HUDEP-2 (cell line): Measurements from ENCODE around the gene PIGS.
"Not testable (repeated sequence)": the region's sequence is repeated elsewhere in the genome, so short reads cannot be mapped to it uniquely, and the experiment has no call there.

Experiments used
- DNase-seq, 76 experiments: peaks; one replicate each; lab custom pipeline; 2025; ENCODE audit not compliant: unreplicated experiment in 76 of 76; lab: John Stamatoyannopoulos, UW

PIGS gene

DNA sequence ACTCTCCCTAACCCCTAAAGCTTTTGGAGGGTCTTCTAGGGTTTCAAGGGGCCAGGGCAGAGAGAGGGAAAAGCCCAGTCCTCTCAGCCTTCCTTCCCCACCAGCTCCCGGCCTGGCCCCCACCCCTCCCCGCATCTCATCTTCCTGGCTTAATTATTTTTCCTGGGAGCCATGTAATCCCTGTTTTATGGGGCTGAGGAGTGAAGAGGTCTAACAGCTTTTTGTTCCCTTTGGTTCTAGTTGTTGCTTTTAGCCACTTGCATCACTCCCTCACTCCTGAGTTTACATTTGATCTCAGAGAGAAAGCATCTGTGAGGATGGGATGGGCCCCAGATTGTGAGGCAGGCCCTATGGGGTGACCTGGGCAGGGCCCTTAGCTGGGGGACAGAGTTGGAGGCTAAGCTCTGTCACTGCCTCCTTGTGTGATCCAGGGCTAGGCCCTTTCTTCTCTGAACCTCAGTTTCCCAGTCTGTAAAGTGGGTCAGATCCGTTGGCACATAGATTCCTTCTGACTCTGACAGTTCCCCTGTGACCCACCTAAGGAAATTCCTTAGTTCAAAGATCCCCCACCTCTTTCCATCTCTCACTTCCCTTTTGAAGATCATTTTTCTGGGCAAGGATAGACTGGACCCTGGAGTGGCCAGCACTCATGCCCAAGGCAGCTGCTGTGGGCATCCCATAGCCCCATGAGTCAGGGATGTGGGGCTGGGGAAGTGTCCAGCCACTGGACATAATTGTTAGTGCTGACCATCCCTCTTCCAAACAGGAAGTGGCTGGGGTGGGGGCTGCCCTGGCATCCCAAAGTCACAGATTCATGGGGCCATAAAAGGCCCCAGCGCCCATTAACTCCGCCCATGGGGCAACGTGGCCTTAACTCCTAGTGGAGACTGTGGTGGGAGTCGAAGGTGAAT, 39.0 kb downstream of the PIGS start:
- no peak for DNase-seq

DNA sequence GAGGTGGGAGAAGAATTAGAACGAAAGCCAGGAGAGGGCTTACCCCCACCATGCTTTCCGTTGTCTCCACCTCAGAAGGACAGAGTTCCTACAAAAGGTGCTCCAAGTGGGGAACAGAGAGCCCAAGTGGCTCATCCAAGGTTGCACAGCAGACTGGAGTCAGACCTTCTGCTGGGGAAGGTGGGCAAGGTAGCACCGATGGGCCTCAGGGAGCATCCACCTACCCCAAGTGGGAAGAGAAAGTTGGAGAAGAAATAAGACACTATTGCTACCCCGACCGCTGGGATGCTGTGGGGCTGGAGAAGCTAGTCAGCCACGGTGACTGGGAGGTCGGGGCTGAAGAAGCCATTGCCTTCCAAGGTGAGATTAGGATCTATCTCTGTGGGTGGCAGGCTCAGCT, 40.4 kb downstream of the PIGS start:
- no peak for DNase-seq

DNA sequence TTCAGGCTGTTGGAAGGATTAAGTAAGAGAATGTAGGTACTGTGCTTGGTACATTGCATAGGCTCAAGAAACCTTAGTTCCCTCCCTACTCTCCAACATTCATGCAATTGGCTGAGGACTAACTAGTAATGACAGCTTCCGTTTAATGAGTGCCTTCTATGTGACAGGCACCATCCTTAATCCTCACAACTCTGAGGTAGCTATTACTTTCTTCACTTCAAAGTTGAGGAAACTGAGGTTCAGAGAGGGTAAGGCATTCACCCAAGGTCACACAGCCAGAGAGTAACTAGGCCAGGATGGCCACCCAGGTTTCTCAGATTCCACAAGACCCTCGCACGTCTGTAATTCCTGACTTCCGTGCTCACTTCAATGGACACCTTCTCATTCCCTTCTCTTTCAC, 41.1 kb downstream of the PIGS start:
- DNase-seq, result no peak

DNA sequence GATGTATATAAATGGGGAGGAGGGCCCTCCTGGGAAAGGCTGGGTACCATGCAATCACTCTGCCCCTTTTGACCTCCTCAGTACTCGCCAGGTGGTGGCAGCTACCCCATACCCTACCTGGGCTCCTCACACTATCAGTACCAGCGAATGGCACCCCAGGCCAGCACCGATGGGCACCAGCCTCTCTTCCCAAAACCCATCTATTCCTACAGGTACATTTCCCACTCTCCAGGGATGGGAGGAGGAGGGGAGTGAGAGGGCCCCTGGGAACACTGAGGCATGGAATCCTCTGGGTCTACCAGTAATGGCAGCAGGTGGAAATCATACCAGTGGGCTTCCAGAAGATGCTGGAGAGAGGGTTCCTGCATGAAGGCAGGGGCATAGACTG, 42.3 kb downstream of the PIGS start:
- no peak for DNase-seq

- DNase-seq, result peak in 1 of 76 experiments; percentile 2
Observed at GRCh38 chr17:28528327-28529012, 42.9 kb downstream of the PIGS start.

GRCh38 chr17:28527859-28528258, 43.5 kb downstream of the PIGS start:
- DNase-seq, result peak in 1 of 76 experiments; percentile 36

GRCh38 chr17:28527181-28527681, 44.1 kb downstream of the PIGS start:
- peak in 67 of 76 experiments; percentile 5 to 84 (median 50) for DNase-seq

GRCh38 chr17:28526381-28526780, 44.9 kb downstream of the PIGS start:
- DNase-seq, result no peak

GRCh38 chr17:28524476-28525424, 46.6 kb downstream of the PIGS start:
- DNase-seq, result no peak

- no peak for DNase-seq
Observed at GRCh38 chr17:28523876-28524275, 47.4 kb downstream of the PIGS start.

DNA sequence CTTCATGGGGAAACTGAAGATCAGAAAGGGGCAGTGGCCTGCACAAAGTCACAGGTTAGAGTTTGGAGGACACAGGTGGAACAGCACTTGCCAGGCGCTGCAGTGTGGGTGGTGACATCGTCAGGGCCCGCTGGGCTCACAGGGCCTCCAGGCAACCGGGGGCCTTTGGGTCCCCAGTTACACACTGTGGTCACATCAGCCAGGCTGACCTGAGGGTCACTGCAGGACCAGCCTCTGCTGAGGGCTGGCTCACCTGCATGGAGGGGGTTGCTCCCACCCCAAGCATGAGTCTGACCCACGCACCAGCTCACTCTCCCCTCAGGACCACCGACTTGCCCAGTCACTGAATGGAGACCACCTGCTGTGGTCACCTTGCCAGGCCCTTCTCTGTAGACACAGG, 48.1 kb downstream of the PIGS start:
- DNase-seq, result no peak

DNA sequence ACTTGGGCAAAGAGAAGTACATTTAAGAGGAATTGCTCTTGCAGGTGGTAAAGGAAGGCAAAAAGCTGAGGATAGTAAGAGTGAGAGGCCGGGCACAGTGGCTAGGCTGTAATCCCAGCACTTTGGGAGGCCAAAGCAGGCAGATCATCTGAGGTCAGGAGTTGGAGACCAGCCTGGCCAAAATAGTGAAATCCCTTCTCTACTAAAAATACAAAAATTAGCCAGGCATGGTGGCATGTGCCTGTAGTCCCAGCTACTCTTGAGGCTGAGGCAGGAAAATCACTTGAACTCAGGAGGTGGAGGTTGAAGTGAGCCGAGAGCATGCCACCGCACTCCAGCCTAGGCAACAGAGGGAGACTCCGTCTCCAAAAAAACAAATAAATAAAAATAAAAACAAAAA, 49.0 kb downstream of the PIGS start:
- not testable (repeated sequence) for DNase-seq

GRCh38 chr17:28521311-28522085, 49.8 kb downstream of the PIGS start:
- DNase-seq, result no peak

GRCh38 chr17:28520687-28521086, 50.6 kb downstream of the PIGS start:
- DNase-seq, result no peak

GRCh38 chr17:28519236-28519635, 52.1 kb downstream of the PIGS start:
- DNase-seq, result no peak

GRCh38 chr17:28518578-28518977, 52.7 kb downstream of the PIGS start:
- no peak for DNase-seq

DNA sequence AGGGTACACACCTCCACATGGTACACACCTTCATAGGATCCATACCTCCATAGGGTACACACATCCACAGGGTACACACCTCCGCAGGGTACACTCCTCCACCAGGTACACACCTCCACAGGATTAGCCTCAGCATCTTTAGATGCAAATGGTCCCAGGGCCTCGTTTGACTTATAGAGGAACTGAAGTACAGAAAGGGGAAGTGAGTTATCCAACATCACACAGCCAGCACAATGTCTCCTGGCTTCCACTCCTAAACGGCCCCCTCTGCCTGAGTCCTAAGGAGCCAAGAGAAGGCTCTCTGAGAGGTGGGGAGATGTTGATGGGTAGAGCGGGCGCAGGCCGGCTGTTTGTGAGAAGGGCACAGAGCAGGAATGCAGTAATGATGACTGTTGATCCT, 53.2 kb downstream of the PIGS start:
- no peak for DNase-seq

DNA sequence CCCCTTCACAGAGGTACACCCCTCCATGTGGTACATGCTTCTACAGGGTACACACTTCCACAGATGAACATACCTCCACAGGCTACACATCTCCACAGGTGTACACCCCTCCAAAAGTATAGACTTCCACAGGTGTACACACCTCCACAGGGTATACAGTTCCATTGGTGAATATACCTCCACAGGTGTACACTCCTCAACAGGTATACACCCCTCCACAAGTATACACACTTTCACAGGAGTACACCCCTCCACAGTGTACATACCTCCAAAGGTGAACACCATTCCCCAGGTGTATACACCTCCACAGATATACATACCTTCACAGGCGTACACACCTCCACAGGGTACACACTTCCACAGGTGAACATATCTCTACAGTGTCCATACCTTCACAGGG, 55.8 kb downstream of the PIGS start:
- DNase-seq, result no peak

GRCh38 chr17:28514561-28515002, 56.7 kb downstream of the PIGS start:
- DNase-seq, result no peak

- no peak for DNase-seq
Observed at GRCh38 chr17:28513476-28513875, 57.8 kb downstream of the PIGS start.
